H9 (cell line): Measurements from ENCODE around the gene CST6. TPM values are rescaled to one million over a fixed set of nuclear protein-coding genes. Genes with fewer than 3 reads are reported as not detected.

Experiments
- DNase-seq: peaks from one replicate; pipeline ENCODE4 v3.0.0-alpha.2; 2017
- H2AFZ ChIP-seq: one replicate; pipeline ENCODE4 v1.6.1; 2013; ENCODE audit warnings: mild to moderate bottlenecking, low read length, control low read depth, moderate library complexity
- H2AK5ac ChIP-seq: 2 replicates; pipeline ENCODE4 v1.6.1; 2013; ENCODE audit warnings: low read length, control low read depth, mixed read lengths; ENCODE audit not compliant: insufficient read length
- H2BK120ac ChIP-seq: one replicate; pipeline ENCODE4 v1.6.1; 2013; ENCODE audit warnings: low read depth, mild to moderate bottlenecking, low read length, control low read depth, inconsistent platforms; ENCODE audit not compliant: poor library complexity, severe bottlenecking
- H2BK12ac ChIP-seq: 2 replicates; pipeline ENCODE4 v1.6.1; 2013; ENCODE audit warnings: low read length, control low read depth, mixed read lengths, low read depth; ENCODE audit not compliant: insufficient read length
- H2BK15ac ChIP-seq: 2 replicates; pipeline ENCODE4 v1.6.1; 2013; ENCODE audit warnings: low read depth, low read length, control low read depth
- H2BK20ac ChIP-seq: one replicate; pipeline ENCODE4 v1.6.1; 2013; ENCODE audit warnings: low read depth, mild to moderate bottlenecking, low read length, control low read depth, inconsistent platforms; ENCODE audit not compliant: poor library complexity, severe bottlenecking
- H2BK5ac ChIP-seq: 2 replicates; pipeline ENCODE4 v1.6.1; 2013; ENCODE audit warnings: low read length, control low read depth, mixed read lengths; ENCODE audit not compliant: insufficient read length
- H3K14ac ChIP-seq: 2 replicates; pipeline ENCODE4 v1.6.1; 2013; ENCODE audit warnings: low read length, control low read depth; ENCODE audit not compliant: insufficient read depth
- H3K18ac ChIP-seq: 2 replicates; pipeline ENCODE4 v1.6.1; 2013; ENCODE audit warnings: low read depth, mild to moderate bottlenecking, mixed read lengths, low read length, control low read depth; ENCODE audit not compliant: insufficient read length
- H3K23ac ChIP-seq: 2 replicates; pipeline ENCODE4 v1.6.1; 2013; ENCODE audit warnings: low read length, control low read depth, mixed read lengths, low read depth; ENCODE audit not compliant: insufficient read length
- H3K23me2 ChIP-seq: 2 replicates; pipeline ENCODE4 v1.6.1; 2013; ENCODE audit warnings: low read depth, mild to moderate bottlenecking, mixed read lengths, low read length, control low read depth; ENCODE audit not compliant: insufficient read length, poor library complexity, severe bottlenecking
- H3K27ac ChIP-seq: 2 replicates; pipeline ENCODE4 v1.5.1; 2013; ENCODE audit warnings: low read length, control low read depth, mixed read lengths, low read depth; ENCODE audit not compliant: insufficient read length
- H3K27me3 ChIP-seq: 2 replicates; pipeline ENCODE4 v1.6.1; 2013; ENCODE audit warnings: low read length, control low read depth, inconsistent platforms; ENCODE audit not compliant: insufficient read depth
- H3K4ac ChIP-seq: 2 replicates; pipeline ENCODE4 v1.6.1; 2013; ENCODE audit warnings: low read depth, mild to moderate bottlenecking, control low read depth, inconsistent platforms, low read length, moderate library complexity
- H3K4me1 ChIP-seq: 2 replicates; pipeline ENCODE4 v1.6.1; 2013; ENCODE audit warnings: low read length, control low read depth, inconsistent platforms; ENCODE audit not compliant: insufficient read depth
- H3K4me2 ChIP-seq: 2 replicates; pipeline ENCODE4 v1.6.1; 2013; ENCODE audit warnings: low read length, control low read depth, mixed read lengths; ENCODE audit not compliant: insufficient read length, insufficient read depth
- H3K56ac ChIP-seq: 2 replicates; pipeline ENCODE4 v1.6.1; 2013; ENCODE audit warnings: low read depth, mild to moderate bottlenecking, mixed read lengths, low read length, control low read depth; ENCODE audit not compliant: insufficient read length
- H3K79me1 ChIP-seq: 2 replicates; pipeline ENCODE4 v1.6.1; 2013; ENCODE audit warnings: low read depth, mild to moderate bottlenecking, moderate library complexity, low read length, control low read depth, inconsistent platforms; ENCODE audit not compliant: insufficient read depth, poor library complexity, severe bottlenecking
- H3K79me2 ChIP-seq: 2 replicates; pipeline ENCODE4 v1.6.1; 2013; ENCODE audit warnings: low read length, control low read depth, inconsistent platforms; ENCODE audit not compliant: insufficient read depth
- H3K9ac ChIP-seq: 2 replicates; pipeline ENCODE4 v1.6.1; 2013; ENCODE audit warnings: low read length, control low read depth, mixed read lengths; ENCODE audit not compliant: insufficient read length; ENCODE audit errors: extremely low read depth
- H3K9me3 ChIP-seq: one replicate; pipeline ENCODE4 v1.6.1; 2013; ENCODE audit warnings: low read depth, low read length, inconsistent platforms; ENCODE audit not compliant: control insufficient read depth
- H3T11ph ChIP-seq: one replicate; pipeline ENCODE4 v1.6.1; 2013; ENCODE audit warnings: mild to moderate bottlenecking, low read length, control low read depth, inconsistent platforms
- H4K20me1 ChIP-seq: one replicate; pipeline ENCODE4 v1.6.1; 2013; ENCODE audit not compliant: control insufficient read depth, insufficient read length, insufficient read depth
- H4K5ac ChIP-seq: 2 replicates; pipeline ENCODE4 v1.6.1; 2013; ENCODE audit warnings: low read depth, mild to moderate bottlenecking, mixed read lengths, low read length, control low read depth; ENCODE audit not compliant: insufficient read length
- H4K8ac ChIP-seq: replicated peaks from 2 replicates; pipeline ENCODE4 v1.6.1; 2013; ENCODE audit warnings: low read length, control low read depth, mixed read lengths, low read depth; ENCODE audit not compliant: insufficient read length
- H4K91ac ChIP-seq: 2 replicates; pipeline ENCODE4 v1.6.1; 2013; ENCODE audit warnings: low read depth, mild to moderate bottlenecking, moderate library complexity, mixed read lengths, low read length, control low read depth; ENCODE audit not compliant: insufficient read length
- H3K27ac Mint-ChIP-seq, 3 experiments: 2 replicates in 2 of 3; 3 replicates in 1 of 3; pipeline ENCODE4 v1.8.0; 2020 to 2021; ENCODE audit warnings: mixed read lengths in 3 of 3, mild to moderate bottlenecking in 1 of 3, moderate library complexity in 1 of 3
- H3K27me3 Mint-ChIP-seq: 2 replicates; pipeline ENCODE4 v1.8.0; 2021; ENCODE audit warnings: low read depth, mild to moderate bottlenecking, moderate library complexity, mixed read lengths
- H3K36me3 Mint-ChIP-seq, 3 experiments: 2 replicates in 2 of 3; 3 replicates in 1 of 3; pipeline ENCODE4 v1.8.0; 2020 to 2021; ENCODE audit warnings: low read depth in 3 of 3, mixed read lengths in 3 of 3; ENCODE audit not compliant: insufficient read depth in 1 of 3
- H3K4me1 Mint-ChIP-seq, 2 experiments: 2 replicates each; pipeline ENCODE4 v1.8.0; 2020; ENCODE audit warnings: mixed read lengths in 2 of 2
- H3K4me3 Mint-ChIP-seq, 2 experiments: 2 replicates in 1 of 2; 3 replicates in 1 of 2; pipeline ENCODE4 v1.8.0; 2020 to 2021; ENCODE audit warnings: mild to moderate bottlenecking in 2 of 2, mixed read lengths in 2 of 2, moderate library complexity in 1 of 2
- H3K9me3 Mint-ChIP-seq, 2 experiments: 2 replicates in 1 of 2; 3 replicates in 1 of 2; pipeline ENCODE4 v1.8.0; 2020; ENCODE audit warnings: mild to moderate bottlenecking in 2 of 2, mixed read lengths in 2 of 2, moderate library complexity in 1 of 2
- WGBS: extraction: QIAGEN DNeasy Blood & Tissue Kit; methylation state at CpG from one replicate; pipeline ENCODE4 v1.1.7; 2013; ENCODE audit warnings: missing lambda C conversion rate, low lambda C conversion rate, mixed read lengths; ENCODE audit not compliant: insufficient read length; ENCODE audit errors: extremely low coverage; 5-methylcytosine and 5-hydroxymethylcytosine counted together
- total RNA-seq: library from RNA; stranded (reverse); gene quantifications from 2 replicates; pipeline ENCODE4 v1.2.1, GENCODE V29; 2021
- TF ChIP-seq, protein P1 (sequence below): fragments of 200-600 bp; sonication (generic); conservative IDR thresholded peaks from 3 replicates; pipeline ENCODE4 v1.8.0; 2021; ENCODE audit warnings: antibody characterized with exemption, mild to moderate bottlenecking

The CST6 gene
- total RNA-seq, 1 experiment from 2014 or later = not detected

- WGBS = no CpG with 5 or more reads among the region's 2 CpGs
Observed at GRCh38 chr11:65997286-65997685, 14.5 kb upstream of the CST6 start.

More at GRCh38 chr11:65997286-65997685, 14.5 kb upstream of the CST6 start:
- Histone ChIP-seq H3K79me2 (peaks cover 6% of the 10 kb centered on the region; the same call in 1 of the 2 replicates), H3K56ac (no peak overlapping the region), H3K18ac (no peak overlapping the region), H3K27ac (no peak overlapping the region), H4K91ac (no peak overlapping the region), H2BK20ac (no peak overlapping the region), H3K9me3 (no peaks in the 10 kb centered on the region), H3K23ac (no peak overlapping the region), H3K27me3 (no peaks in the 10 kb centered on the region), H3K14ac (no peak overlapping the region), H2BK5ac (no peak overlapping the region), H3T11ph (no peak overlapping the region), H2AK5ac (no peak overlapping the region), H3K4me2 (no peak overlapping the region), H4K5ac (no peak overlapping the region), H3K4me1 (no peaks in the 10 kb centered on the region), H4K20me1 (no peaks in the 10 kb centered on the region), H2BK120ac (no peak overlapping the region), H3K79me1 (no peaks in the 10 kb centered on the region), H2AFZ (no peak overlapping the region), H3K4ac (no peak overlapping the region), H3K9ac (no peak overlapping the region), H2BK15ac (no peak overlapping the region), H4K8ac (no peak overlapping the region), H2BK12ac (no peak overlapping the region), H3K23me2 (peaks cover 6% of the 10 kb centered on the region)
- no peaks in the 10 kb centered on the region for H3K9me3 Mint-ChIP-seq
- peaks cover 3 to 4% of the 10 kb centered on the region in 2 experiments; a peak in 3 of 4 replicates for H3K4me1 Mint-ChIP-seq
- no peak overlapping the region for H3K27ac Mint-ChIP-seq
- no peak for DNase-seq
- H3K27me3 Mint-ChIP-seq = no peaks in the 10 kb centered on the region
- H3K4me3 Mint-ChIP-seq = no peak overlapping the region
- peaks cover 39 to 49% (median 43%) of the 10 kb centered on the region in 3 experiments for H3K36me3 Mint-ChIP-seq
- TF ChIP-seq, protein P1, sequence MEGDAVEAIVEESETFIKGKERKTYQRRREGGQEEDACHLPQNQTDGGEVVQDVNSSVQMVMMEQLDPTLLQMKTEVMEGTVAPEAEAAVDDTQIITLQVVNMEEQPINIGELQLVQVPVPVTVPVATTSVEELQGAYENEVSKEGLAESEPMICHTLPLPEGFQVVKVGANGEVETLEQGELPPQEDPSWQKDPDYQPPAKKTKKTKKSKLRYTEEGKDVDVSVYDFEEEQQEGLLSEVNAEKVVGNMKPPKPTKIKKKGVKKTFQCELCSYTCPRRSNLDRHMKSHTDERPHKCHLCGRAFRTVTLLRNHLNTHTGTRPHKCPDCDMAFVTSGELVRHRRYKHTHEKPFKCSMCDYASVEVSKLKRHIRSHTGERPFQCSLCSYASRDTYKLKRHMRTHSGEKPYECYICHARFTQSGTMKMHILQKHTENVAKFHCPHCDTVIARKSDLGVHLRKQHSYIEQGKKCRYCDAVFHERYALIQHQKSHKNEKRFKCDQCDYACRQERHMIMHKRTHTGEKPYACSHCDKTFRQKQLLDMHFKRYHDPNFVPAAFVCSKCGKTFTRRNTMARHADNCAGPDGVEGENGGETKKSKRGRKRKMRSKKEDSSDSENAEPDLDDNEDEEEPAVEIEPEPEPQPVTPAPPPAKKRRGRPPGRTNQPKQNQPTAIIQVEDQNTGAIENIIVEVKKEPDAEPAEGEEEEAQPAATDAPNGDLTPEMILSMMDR = no peak
